Measurements from ENCODE around the gene NR2E1. TPM values are rescaled to one million over a fixed set of nuclear protein-coding genes. Genes with fewer than 3 reads are reported as not detected.

NR2E1 gene
- total RNA-seq, 1 experiment from 2014 or later = not detected

GRCh38 chr6:108222064-108222463 lies 56.2 kb downstream of the NR2E1 start:
- Histone ChIP-seq H3F3A (ENCODE audit: insufficient read depth, low read depth) (no peaks in the 10 kb centered on the region), H3K4me2 (no peak overlapping the region), H4K20me1 (ENCODE audit: insufficient read depth) (no peaks in the 10 kb centered on the region; the same call in 1 of the 2 replicates), H3K27ac (no peak overlapping the region), H3K27me3 (ENCODE audit: insufficient read depth, low read depth) (no peaks in the 10 kb centered on the region), H3K36me3 (ENCODE audit: low read depth) (peaks cover 19% of the 10 kb centered on the region), H3K9me2 (ENCODE audit: insufficient read depth) (no peaks in the 10 kb centered on the region), H3K79me2 (ENCODE audit: low read depth) (peaks cover 6% of the 10 kb centered on the region; the same call in 1 of the 2 replicates), H3K4me3 (no peak overlapping the region), H3K9me3 (ENCODE audit: insufficient read depth, low read depth) (no peaks in the 10 kb centered on the region), H2AFZ (no peak overlapping the region), H3K4me1 (replicated peaks; ENCODE audit: insufficient read depth) (no peaks in the 10 kb centered on the region; the same call in 1 of the 2 replicates)
- TF ChIP-seq CTCF (conservative IDR thresholded peaks at IDR 0.05) = no peak
- no peak for TF ChIP-seq EZH2 (IDR thresholded peaks at IDR 0.05; ENCODE audit: low read depth)
- intact Hi-C loops (cut with micrococcal nuclease; ENCODE audit: unreplicated experiment) = no loop called here
- CTCF ChIA-PET = no interaction called here
- BruUV-seq (replicated peaks) = no TSS peak
- POLR2A ChIA-PET (ENCODE audit: unreplicated experiment) = no interaction called here
- DNase-seq = no peak

- Histone ChIP-seq H3K9me3 (ENCODE audit: insufficient read depth, low read depth) (no peaks in the 10 kb centered on the region), H3K9me2 (ENCODE audit: insufficient read depth) (no peaks in the 10 kb centered on the region), H3K36me3 (ENCODE audit: low read depth) (peaks cover 19% of the 10 kb centered on the region), H3F3A (ENCODE audit: insufficient read depth, low read depth) (no peaks in the 10 kb centered on the region), H4K20me1 (ENCODE audit: insufficient read depth) (no peaks in the 10 kb centered on the region; the same call in 1 of the 2 replicates), H3K4me2 (no peak overlapping the region), H3K27me3 (ENCODE audit: insufficient read depth, low read depth) (no peaks in the 10 kb centered on the region), H3K4me1 (replicated peaks; ENCODE audit: insufficient read depth) (no peaks in the 10 kb centered on the region; the same call in 1 of the 2 replicates), H3K27ac (no peak overlapping the region), H3K4me3 (no peak overlapping the region), H2AFZ (no peak overlapping the region), H3K79me2 (ENCODE audit: low read depth) (peaks cover 6% of the 10 kb centered on the region; the same call in 1 of the 2 replicates)
- no peak for TF ChIP-seq CTCF (conservative IDR thresholded peaks at IDR 0.05)
- no peak for TF ChIP-seq EZH2 (IDR thresholded peaks at IDR 0.05; ENCODE audit: low read depth)
- intact Hi-C loops (cut with micrococcal nuclease; ENCODE audit: unreplicated experiment) = no loop called here
- CTCF ChIA-PET = no interaction called here
- POLR2A ChIA-PET (ENCODE audit: unreplicated experiment) = no interaction called here
- no peak for DNase-seq
- BruUV-seq (replicated peaks) = no TSS peak
Observed at GRCh38 chr6:108222504-108222903, 56.7 kb downstream of the NR2E1 start.

GRCh38 chr6:108227290-108227689 lies 61.5 kb downstream of the NR2E1 start:
- ChIA-PET CTCF (interaction anchor here (0.6 kb wide), 1 partner anchor 644 kb away, joined by 5 read pairs; no protein-coding TSS in a partner anchor), POLR2A (ENCODE audit: unreplicated experiment) (interaction anchor here (0.7 kb wide), 1 partner anchor 1723 kb away, joined by 4 read pairs; no protein-coding TSS in a partner anchor)
- Histone ChIP-seq H3F3A (ENCODE audit: insufficient read depth, low read depth) (no peaks in the 10 kb centered on the region), H3K4me3 (no peak overlapping the region), H3K27ac (no peak overlapping the region), H3K27me3 (ENCODE audit: insufficient read depth, low read depth) (no peaks in the 10 kb centered on the region), H3K9me3 (ENCODE audit: insufficient read depth, low read depth) (no peaks in the 10 kb centered on the region), H4K20me1 (ENCODE audit: insufficient read depth) (no peaks in the 10 kb centered on the region; the same call in 1 of the 2 replicates), H3K9me2 (ENCODE audit: insufficient read depth) (no peaks in the 10 kb centered on the region), H2AFZ (no peak overlapping the region), H3K79me2 (ENCODE audit: low read depth) (peaks cover 6% of the 10 kb centered on the region; the same call in 1 of the 2 replicates), H3K4me2 (no peak overlapping the region), H3K36me3 (ENCODE audit: low read depth) (no peaks in the 10 kb centered on the region; the same call in 1 of the 2 replicates), H3K4me1 (replicated peaks; ENCODE audit: insufficient read depth) (no peaks in the 10 kb centered on the region; the same call in 1 of the 2 replicates)
- TF ChIP-seq EZH2 (IDR thresholded peaks at IDR 0.05; ENCODE audit: low read depth) (no peak), CTCF (conservative IDR thresholded peaks at IDR 0.05) (no peak)
- intact Hi-C loops (cut with micrococcal nuclease; ENCODE audit: unreplicated experiment) = no loop called here
- DNase-seq = no peak
- BruUV-seq (replicated peaks) = no TSS peak
